GM19099 (cell line): ENCODE results near the gene OLFML2A.

Source experiments
- POLR2A ChIP-seq: IDR thresholded peaks from 3 replicates; pipeline ENCODE4 v1.6.1; 2011; ENCODE audit warnings: low read depth; ENCODE audit not compliant: insufficient read length; ENCODE audit errors: extremely low read depth

Gene OLFML2A

GRCh38 chr9:124797343-124798103 lies 20.6 kb downstream of the OLFML2A start:
- TF ChIP-seq POLR2A: no peak

GRCh38 chr9:124799274-124800006 lies 22.5 kb downstream of the OLFML2A start:
- TF ChIP-seq POLR2A: no peak

GRCh38 chr9:124800306-124801259 lies 23.6 kb downstream of the OLFML2A start:
- no peak for TF ChIP-seq POLR2A

- TF ChIP-seq POLR2A: no peak
Observed at GRCh38 chr9:124801356-124801755, 24.4 kb downstream of the OLFML2A start.

- no peak for TF ChIP-seq POLR2A
Observed at GRCh38 chr9:124802426-124802825, 25.5 kb downstream of the OLFML2A start.

- TF ChIP-seq POLR2A: no peak
Observed at GRCh38 chr9:124803911-124804310, 27.0 kb downstream of the OLFML2A start.

GRCh38 chr9:124805186-124805585 lies 28.3 kb downstream of the OLFML2A start:
- TF ChIP-seq POLR2A: no peak

GRCh38 chr9:124808246-124808956 lies 31.5 kb downstream of the OLFML2A start:
- no peak for TF ChIP-seq POLR2A

- TF ChIP-seq POLR2A: no peak
Observed at GRCh38 chr9:124809211-124809610, 32.3 kb downstream of the OLFML2A start.

- TF ChIP-seq POLR2A: no peak
Observed at GRCh38 chr9:124809741-124810500, 33.0 kb downstream of the OLFML2A start.

- TF ChIP-seq POLR2A: no peak
Observed at GRCh38 chr9:124810663-124811355, 33.9 kb downstream of the OLFML2A start.

- TF ChIP-seq POLR2A: no peak
Observed at GRCh38 chr9:124812441-124812876, 35.5 kb downstream of the OLFML2A start.

- no peak for TF ChIP-seq POLR2A
Observed at GRCh38 chr9:124813041-124813440, 36.1 kb downstream of the OLFML2A start.
